LNCaP clone FGC (cell line): Measurements from ENCODE around the gene MAML3.

ENCODE experiments used
- DNase-seq: peaks from one replicate; pipeline ENCODE4 v3.0.0-alpha.2; 2011; ENCODE audit warnings: low read depth
- H3K4me3 ChIP-seq: 2 replicates; pipeline ENCODE4 v1.5.1; 2011; ENCODE audit warnings: mild to moderate bottlenecking, low read depth, low read length, control low read depth
- TF ChIP-seq, protein P1 (sequence below): IDR thresholded peaks from 2 replicates; pipeline ENCODE4 v1.5.1; 2012; ENCODE audit warnings: mild to moderate bottlenecking; ENCODE audit not compliant: control insufficient read depth, insufficient read depth; ENCODE audit errors: extremely low read depth

Gene MAML3

DNA sequence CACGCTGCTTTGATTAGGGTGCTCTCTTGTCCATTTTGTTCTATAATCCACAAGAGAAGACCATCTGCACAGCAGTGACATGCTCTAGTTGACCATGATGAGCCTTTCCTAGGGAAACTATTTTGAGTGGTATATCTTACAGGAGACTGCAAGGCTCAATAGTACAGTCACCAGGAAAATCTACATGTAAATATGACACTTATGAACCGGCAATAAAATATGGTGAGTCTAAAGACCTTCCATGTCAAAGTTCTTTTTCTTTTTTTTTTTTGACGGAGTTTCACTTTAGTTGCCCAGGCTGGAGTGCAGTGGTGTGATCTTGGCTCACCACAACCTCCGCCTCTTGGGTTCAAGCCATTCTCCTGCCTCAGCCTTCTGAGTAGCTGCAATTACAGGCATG, 384.6 kb downstream of the MAML3 start:
- TF ChIP-seq, protein P1, sequence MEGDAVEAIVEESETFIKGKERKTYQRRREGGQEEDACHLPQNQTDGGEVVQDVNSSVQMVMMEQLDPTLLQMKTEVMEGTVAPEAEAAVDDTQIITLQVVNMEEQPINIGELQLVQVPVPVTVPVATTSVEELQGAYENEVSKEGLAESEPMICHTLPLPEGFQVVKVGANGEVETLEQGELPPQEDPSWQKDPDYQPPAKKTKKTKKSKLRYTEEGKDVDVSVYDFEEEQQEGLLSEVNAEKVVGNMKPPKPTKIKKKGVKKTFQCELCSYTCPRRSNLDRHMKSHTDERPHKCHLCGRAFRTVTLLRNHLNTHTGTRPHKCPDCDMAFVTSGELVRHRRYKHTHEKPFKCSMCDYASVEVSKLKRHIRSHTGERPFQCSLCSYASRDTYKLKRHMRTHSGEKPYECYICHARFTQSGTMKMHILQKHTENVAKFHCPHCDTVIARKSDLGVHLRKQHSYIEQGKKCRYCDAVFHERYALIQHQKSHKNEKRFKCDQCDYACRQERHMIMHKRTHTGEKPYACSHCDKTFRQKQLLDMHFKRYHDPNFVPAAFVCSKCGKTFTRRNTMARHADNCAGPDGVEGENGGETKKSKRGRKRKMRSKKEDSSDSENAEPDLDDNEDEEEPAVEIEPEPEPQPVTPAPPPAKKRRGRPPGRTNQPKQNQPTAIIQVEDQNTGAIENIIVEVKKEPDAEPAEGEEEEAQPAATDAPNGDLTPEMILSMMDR, result no peak
- DNase-seq, result no peak
- no peak overlapping the region for H3K4me3 ChIP-seq

DNA sequence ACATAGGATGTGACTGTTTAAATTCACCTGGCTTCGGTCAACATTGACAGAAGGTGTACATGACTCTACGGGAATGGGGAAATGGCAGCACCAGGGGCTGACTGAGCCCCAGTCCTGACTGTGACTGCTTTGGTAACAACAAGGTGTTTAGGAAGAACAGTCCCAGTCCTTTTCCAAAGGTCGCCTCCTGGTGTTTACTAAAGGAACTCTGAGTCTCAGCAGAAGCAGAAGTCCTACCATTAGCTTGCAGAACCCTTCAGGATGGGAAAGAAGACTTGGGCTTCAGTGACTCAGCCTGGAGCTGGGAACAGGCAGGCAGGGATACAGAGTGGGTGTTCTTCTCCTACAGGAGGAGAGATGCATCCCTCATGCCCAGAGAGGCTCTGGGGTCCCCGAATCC, 385.1 kb downstream of the MAML3 start:
- no peak overlapping the region for H3K4me3 ChIP-seq
- TF ChIP-seq, protein P1, result no peak
- no peak for DNase-seq

DNA sequence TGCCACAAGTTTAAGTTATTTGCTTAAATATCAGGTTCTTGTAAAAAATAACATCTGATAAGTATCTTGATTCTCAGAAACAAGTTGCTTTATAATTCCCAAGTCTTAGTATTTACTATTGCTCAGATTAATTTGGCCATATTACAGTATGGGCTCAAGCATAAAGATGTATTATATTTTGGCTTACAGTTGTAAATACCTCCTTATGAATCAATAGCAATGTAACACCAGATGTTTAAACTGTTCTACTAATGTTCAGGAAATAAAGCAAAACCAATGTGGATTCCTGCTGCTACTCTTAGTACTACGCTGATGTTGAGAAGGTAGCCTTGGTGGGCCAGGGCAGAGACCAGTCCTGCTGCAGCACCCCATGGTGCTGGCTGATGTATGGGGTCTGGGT, 385.6 kb downstream of the MAML3 start:
- no peak overlapping the region for H3K4me3 ChIP-seq
- no peak for DNase-seq
- TF ChIP-seq, protein P1, result no peak

DNA sequence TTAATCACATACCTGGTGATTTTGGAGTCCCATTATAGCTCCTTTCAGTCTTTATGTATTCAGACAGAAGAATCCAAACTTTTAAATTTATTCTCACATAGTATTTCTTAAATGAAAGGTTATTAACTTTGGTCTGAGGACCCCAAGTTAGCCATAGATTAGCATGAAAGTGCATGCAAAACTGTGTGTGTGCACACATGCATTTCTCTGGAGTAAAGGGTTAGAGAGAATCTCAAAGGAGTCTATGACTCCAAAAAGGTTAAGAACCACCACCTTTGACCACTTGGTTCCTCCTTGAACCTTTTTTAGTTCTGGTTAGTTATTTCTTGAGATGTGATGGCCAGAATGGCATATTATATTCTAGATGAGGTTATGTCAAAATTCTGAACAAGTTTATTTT, 386.4 kb downstream of the MAML3 start:
- TF ChIP-seq, protein P1, result no peak

DNA sequence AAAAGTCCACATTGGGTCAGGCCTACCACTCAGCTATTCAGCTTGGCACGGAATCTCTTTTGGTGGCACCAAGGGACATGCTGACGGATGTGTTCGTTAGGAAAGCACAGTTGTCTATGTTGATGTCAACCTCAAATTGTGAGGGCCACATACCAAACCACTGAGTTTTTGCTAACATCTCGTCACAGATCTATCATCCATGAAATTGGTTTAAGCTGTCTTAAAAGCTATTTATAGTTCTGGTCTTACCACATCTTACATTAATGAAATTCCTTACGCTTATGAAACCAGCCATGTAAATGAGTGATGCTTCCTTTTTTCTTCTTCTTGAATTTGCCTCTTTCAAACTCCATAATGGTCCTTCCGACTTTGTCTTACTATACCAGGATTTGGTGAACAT, 386.8 kb downstream of the MAML3 start:
- DNase-seq, result no peak
- TF ChIP-seq, protein P1, result no peak
- H3K4me3 ChIP-seq, result no peak overlapping the region

More for the DNA sequence above, 386.4 kb downstream of the MAML3 start:
- no peak for DNase-seq
- H3K4me3 ChIP-seq, result no peak overlapping the region

DNA sequence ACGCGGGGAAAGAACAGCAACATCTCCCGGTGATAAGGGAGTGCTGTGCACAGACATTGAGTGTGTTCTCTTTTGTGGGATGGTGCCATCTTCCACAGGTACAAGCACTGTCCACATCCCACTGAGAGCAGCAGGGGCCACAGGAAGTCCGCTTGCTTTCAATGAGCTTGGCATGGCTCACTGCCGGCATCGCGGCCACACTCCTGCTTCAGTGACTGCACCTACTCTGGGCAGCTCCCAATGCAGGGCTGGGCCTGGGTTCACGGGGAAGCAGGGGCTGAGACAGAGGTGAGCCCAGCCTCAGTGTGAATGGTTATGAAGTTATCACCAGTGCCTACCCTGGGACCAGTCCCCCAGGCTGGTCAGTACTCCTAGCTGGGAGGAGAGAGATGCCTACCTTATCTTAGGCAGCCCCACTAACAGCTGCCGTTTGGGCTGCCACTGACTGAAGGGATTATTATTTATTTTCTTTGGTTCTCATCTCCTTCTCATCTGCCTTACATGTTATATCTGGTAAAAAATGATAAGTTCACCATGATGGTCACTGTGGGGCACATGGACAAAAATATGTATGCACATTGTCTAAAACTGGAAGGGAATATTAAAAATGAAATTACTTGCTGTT, 389.2 kb downstream of the MAML3 start:
- H3K4me3 ChIP-seq, result no peak overlapping the region
- TF ChIP-seq, protein P1, result no peak
- no peak for DNase-seq

DNA sequence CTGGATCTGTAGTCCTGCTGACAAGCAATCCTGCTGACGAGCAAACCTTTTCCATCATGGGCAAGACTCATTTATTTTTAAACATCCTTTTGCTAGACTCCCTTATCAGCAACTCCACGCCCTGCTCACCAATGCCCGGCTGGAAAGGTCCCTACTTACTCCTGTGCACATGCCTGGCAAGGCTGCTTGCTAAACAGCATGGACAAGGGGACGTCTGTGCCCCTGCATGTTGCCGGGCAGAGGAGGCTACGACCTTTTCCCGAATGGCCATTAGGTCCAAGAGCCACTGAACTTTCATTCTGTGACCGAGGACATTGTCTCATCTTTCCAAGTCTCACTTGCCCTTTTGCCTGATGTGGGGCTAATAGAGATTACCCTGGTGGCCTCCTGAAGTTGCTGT, 389.8 kb downstream of the MAML3 start:
- TF ChIP-seq, protein P1, result no peak
- H3K4me3 ChIP-seq, result no peak overlapping the region
- DNase-seq, result no peak
